H1 (cell line): ENCODE data around the gene PCCA.

Experiments
- CTCF ChIP-seq, 3 experiments: IDR thresholded peaks; 1 replicate in 2 of 3; 2 replicates in 1 of 3; pipeline versions ENCODE4 v1.5.1 to v1.6.1; 2011; ENCODE audit warnings: low read length in 3 of 3, mild to moderate bottlenecking in 3 of 3, inconsistent platforms in 2 of 3, low read depth in 1 of 3, moderate library complexity in 1 of 3; ENCODE audit not compliant: insufficient read depth in 1 of 3; ENCODE audit errors: control extremely low read depth in 1 of 3
- GABPA ChIP-seq: IDR thresholded peaks from 2 replicates; pipeline ENCODE4 v1.6.1; 2011; ENCODE audit warnings: mild to moderate bottlenecking, low read length, moderate library complexity, borderline replicate concordance; ENCODE audit not compliant: insufficient read depth
- JUND ChIP-seq: IDR thresholded peaks from 2 replicates; pipeline ENCODE4 v1.6.1; 2011; ENCODE audit warnings: mild to moderate bottlenecking, improper control_type of control experiment, low read length
- POLR2A ChIP-seq, 2 experiments: IDR thresholded peaks; 1 replicate in 1 of 2; 2 replicates in 1 of 2; pipeline ENCODE4 v1.6.1; 2011; ENCODE audit warnings: low read depth in 2 of 2, low read length in 2 of 2, mild to moderate bottlenecking in 2 of 2; ENCODE audit errors: control extremely low read depth in 1 of 2
- RFX5 ChIP-seq: IDR thresholded peaks from 2 replicates; pipeline ENCODE4 v1.6.1; 2011; ENCODE audit warnings: low read depth, low read length, improper control_type of control experiment, borderline replicate concordance
- SIX5 ChIP-seq: IDR thresholded peaks from 2 replicates; pipeline ENCODE4 v1.6.1; 2011; ENCODE audit warnings: mild to moderate bottlenecking, low read depth, low read length
- SP2 ChIP-seq: IDR thresholded peaks from 2 replicates; pipeline ENCODE4 v1.6.1; 2012; ENCODE audit warnings: mild to moderate bottlenecking, low read length, inconsistent platforms
- SRF ChIP-seq: IDR thresholded peaks from 2 replicates; pipeline ENCODE4 v1.6.1; 2011; ENCODE audit warnings: mild to moderate bottlenecking, low read depth, low read length, moderate library complexity
- TF ChIP-seq, protein P1 (sequence below): fragments of 300-600 bp; sonication (generic); IDR thresholded peaks from 2 replicates; pipeline ENCODE4 v1.7.1; 2012; ENCODE audit warnings: low read length, moderate library complexity, mild to moderate bottlenecking, inconsistent platforms; ENCODE audit not compliant: insufficient replicate concordance
- TF ChIP-seq, protein P2 (sequence below): IDR thresholded peaks from 2 replicates; pipeline ENCODE4 v1.6.1; 2011; ENCODE audit warnings: low read length, improper control_type of control experiment
- TF ChIP-seq, protein P3 (sequence below): IDR thresholded peaks from 2 replicates; pipeline ENCODE4 v1.6.1; 2012; ENCODE audit warnings: inconsistent platforms

DNA sequence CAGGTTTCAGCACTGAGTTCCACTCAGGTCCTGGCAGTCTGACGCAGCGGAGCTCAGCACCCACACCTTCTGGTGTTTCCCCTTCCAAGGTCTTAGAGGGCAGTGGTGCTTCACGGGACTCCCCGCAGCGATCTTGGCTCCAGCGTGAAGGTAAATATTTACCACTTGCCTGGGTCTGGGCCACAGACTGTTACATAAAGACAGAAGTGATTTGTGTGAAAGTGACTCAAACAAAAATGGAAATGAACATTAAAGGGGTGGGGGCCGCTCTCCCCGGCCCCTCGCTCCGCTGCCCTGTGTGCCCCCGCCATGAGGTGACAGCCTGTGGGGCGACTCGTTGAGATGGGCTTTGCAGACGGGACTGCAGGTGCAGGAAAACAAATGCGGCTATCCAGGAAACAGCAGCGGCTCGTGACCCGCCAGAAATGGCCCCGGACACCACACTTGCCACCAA lies 444.7 kb downstream of the PCCA start:
- no peak for TF ChIP-seq SP2
- no peak for TF ChIP-seq POLR2A (IDR thresholded peaks at IDR 0.05; ENCODE audit: control extremely low read depth in 1 of 2, low read depth in 2 of 2, low read length in 2 of 2)
- no peak for TF ChIP-seq JUND
- TF ChIP-seq, protein P1, sequence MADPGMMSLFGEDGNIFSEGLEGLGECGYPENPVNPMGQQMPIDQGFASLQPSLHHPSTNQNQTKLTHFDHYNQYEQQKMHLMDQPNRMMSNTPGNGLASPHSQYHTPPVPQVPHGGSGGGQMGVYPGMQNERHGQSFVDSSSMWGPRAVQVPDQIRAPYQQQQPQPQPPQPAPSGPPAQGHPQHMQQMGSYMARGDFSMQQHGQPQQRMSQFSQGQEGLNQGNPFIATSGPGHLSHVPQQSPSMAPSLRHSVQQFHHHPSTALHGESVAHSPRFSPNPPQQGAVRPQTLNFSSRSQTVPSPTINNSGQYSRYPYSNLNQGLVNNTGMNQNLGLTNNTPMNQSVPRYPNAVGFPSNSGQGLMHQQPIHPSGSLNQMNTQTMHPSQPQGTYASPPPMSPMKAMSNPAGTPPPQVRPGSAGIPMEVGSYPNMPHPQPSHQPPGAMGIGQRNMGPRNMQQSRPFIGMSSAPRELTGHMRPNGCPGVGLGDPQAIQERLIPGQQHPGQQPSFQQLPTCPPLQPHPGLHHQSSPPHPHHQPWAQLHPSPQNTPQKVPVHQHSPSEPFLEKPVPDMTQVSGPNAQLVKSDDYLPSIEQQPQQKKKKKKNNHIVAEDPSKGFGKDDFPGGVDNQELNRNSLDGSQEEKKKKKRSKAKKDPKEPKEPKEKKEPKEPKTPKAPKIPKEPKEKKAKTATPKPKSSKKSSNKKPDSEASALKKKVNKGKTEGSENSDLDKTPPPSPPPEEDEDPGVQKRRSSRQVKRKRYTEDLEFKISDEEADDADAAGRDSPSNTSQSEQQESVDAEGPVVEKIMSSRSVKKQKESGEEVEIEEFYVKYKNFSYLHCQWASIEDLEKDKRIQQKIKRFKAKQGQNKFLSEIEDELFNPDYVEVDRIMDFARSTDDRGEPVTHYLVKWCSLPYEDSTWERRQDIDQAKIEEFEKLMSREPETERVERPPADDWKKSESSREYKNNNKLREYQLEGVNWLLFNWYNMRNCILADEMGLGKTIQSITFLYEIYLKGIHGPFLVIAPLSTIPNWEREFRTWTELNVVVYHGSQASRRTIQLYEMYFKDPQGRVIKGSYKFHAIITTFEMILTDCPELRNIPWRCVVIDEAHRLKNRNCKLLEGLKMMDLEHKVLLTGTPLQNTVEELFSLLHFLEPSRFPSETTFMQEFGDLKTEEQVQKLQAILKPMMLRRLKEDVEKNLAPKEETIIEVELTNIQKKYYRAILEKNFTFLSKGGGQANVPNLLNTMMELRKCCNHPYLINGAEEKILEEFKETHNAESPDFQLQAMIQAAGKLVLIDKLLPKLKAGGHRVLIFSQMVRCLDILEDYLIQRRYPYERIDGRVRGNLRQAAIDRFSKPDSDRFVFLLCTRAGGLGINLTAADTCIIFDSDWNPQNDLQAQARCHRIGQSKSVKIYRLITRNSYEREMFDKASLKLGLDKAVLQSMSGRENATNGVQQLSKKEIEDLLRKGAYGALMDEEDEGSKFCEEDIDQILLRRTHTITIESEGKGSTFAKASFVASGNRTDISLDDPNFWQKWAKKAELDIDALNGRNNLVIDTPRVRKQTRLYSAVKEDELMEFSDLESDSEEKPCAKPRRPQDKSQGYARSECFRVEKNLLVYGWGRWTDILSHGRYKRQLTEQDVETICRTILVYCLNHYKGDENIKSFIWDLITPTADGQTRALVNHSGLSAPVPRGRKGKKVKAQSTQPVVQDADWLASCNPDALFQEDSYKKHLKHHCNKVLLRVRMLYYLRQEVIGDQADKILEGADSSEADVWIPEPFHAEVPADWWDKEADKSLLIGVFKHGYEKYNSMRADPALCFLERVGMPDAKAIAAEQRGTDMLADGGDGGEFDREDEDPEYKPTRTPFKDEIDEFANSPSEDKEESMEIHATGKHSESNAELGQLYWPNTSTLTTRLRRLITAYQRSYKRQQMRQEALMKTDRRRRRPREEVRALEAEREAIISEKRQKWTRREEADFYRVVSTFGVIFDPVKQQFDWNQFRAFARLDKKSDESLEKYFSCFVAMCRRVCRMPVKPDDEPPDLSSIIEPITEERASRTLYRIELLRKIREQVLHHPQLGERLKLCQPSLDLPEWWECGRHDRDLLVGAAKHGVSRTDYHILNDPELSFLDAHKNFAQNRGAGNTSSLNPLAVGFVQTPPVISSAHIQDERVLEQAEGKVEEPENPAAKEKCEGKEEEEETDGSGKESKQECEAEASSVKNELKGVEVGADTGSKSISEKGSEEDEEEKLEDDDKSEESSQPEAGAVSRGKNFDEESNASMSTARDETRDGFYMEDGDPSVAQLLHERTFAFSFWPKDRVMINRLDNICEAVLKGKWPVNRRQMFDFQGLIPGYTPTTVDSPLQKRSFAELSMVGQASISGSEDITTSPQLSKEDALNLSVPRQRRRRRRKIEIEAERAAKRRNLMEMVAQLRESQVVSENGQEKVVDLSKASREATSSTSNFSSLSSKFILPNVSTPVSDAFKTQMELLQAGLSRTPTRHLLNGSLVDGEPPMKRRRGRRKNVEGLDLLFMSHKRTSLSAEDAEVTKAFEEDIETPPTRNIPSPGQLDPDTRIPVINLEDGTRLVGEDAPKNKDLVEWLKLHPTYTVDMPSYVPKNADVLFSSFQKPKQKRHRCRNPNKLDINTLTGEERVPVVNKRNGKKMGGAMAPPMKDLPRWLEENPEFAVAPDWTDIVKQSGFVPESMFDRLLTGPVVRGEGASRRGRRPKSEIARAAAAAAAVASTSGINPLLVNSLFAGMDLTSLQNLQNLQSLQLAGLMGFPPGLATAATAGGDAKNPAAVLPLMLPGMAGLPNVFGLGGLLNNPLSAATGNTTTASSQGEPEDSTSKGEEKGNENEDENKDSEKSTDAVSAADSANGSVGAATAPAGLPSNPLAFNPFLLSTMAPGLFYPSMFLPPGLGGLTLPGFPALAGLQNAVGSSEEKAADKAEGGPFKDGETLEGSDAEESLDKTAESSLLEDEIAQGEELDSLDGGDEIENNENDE = no peak
- TF ChIP-seq, protein P2, sequence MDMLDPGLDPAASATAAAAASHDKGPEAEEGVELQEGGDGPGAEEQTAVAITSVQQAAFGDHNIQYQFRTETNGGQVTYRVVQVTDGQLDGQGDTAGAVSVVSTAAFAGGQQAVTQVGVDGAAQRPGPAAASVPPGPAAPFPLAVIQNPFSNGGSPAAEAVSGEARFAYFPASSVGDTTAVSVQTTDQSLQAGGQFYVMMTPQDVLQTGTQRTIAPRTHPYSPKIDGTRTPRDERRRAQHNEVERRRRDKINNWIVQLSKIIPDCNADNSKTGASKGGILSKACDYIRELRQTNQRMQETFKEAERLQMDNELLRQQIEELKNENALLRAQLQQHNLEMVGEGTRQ = no peak
- TF ChIP-seq SIX5 = no peak
- TF ChIP-seq GABPA = no peak
- no peak for TF ChIP-seq RFX5
- TF ChIP-seq CTCF (IDR thresholded peaks at IDR 0.05; ENCODE audit: control extremely low read depth in 1 of 3, insufficient read depth in 1 of 3, low read depth in 1 of 3, low read length in 3 of 3) = no peak
- TF ChIP-seq SRF = no peak
- TF ChIP-seq, protein P3, sequence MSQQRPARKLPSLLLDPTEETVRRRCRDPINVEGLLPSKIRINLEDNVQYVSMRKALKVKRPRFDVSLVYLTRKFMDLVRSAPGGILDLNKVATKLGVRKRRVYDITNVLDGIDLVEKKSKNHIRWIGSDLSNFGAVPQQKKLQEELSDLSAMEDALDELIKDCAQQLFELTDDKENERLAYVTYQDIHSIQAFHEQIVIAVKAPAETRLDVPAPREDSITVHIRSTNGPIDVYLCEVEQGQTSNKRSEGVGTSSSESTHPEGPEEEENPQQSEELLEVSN = no peak
